NCI-H82 treated with DMSO at 0.1 percent for 48 hours (cell line): Measurements from ENCODE around the gene ZNF486.
"Not testable (repeated sequence)": the region's sequence is repeated elsewhere in the genome, so short reads cannot be mapped to it uniquely, and the experiment has no call there.

Source experiments
- DNase-seq: peaks from one replicate; lab custom pipeline; 2025; ENCODE audit not compliant: unreplicated experiment; lab: John Stamatoyannopoulos, UW

ZNF486 gene

GRCh38 chr19:20167020-20167644 is at the start of gene ZNF486:
Gene ZNF486 (plus strand): TSS chr19:20167214. CDS start chr19:20167331, 117 bp downstream.
- DNase-seq = peak; percentile 9

GRCh38 chr19:20118064-20118839 is 48.8 kb upstream of the ZNF486 start:
- DNase-seq = not testable (repeated sequence)

- DNase-seq = no peak
Measured at GRCh38 chr19:20124879-20125278, 42.1 kb upstream of the ZNF486 start.

GRCh38 chr19:20132933-20133332 is 34.1 kb upstream of the ZNF486 start:
- DNase-seq = not testable (repeated sequence)

- DNase-seq = not testable (repeated sequence)
Measured at GRCh38 chr19:20137714-20138113, 29.3 kb upstream of the ZNF486 start.

GRCh38 chr19:20151617-20152145 is 15.3 kb upstream of the ZNF486 start:
- DNase-seq = no peak

GRCh38 chr19:20152506-20152905 is 14.5 kb upstream of the ZNF486 start:
- not testable (repeated sequence) for DNase-seq

- no peak for DNase-seq
Measured at GRCh38 chr19:20153281-20153680, 13.7 kb upstream of the ZNF486 start.

GRCh38 chr19:20154636-20155035 is 12.4 kb upstream of the ZNF486 start:
- DNase-seq = no peak

GRCh38 chr19:20162821-20163220 is 4.2 kb upstream of the ZNF486 start:
- DNase-seq = no peak

- DNase-seq = no peak
Measured at GRCh38 chr19:20164456-20164855, 2.6 kb upstream of the ZNF486 start.

GRCh38 chr19:20165971-20166592 is 932 bp upstream of the ZNF486 start:
- no peak for DNase-seq

GRCh38 chr19:20167651-20168122 is 673 bp downstream of the ZNF486 start:
- no peak for DNase-seq

GRCh38 chr19:20171285-20171684 is 4.3 kb downstream of the ZNF486 start:
- DNase-seq = no peak

GRCh38 chr19:20175848-20176247 is 8.8 kb downstream of the ZNF486 start:
- not testable (repeated sequence) for DNase-seq

- not testable (repeated sequence) for DNase-seq
Measured at GRCh38 chr19:20179956-20180355, 12.9 kb downstream of the ZNF486 start.

GRCh38 chr19:20182222-20182785 is 15.3 kb downstream of the ZNF486 start:
- DNase-seq = no peak

- no peak for DNase-seq
Measured at GRCh38 chr19:20186174-20186573, 19.2 kb downstream of the ZNF486 start.

GRCh38 chr19:20197747-20198146 is 30.7 kb downstream of the ZNF486 start:
- no peak for DNase-seq

GRCh38 chr19:20209051-20209450 is 42.0 kb downstream of the ZNF486 start:
- DNase-seq = no peak

GRCh38 chr19:20214366-20214765 is 47.4 kb downstream of the ZNF486 start:
- not testable (repeated sequence) for DNase-seq
